Measurements from ENCODE around the gene NLN.
"Not testable (repeated sequence)": the region's sequence is repeated elsewhere in the genome, so short reads cannot be mapped to it uniquely, and the experiment has no call there.

NLN gene

DNA sequence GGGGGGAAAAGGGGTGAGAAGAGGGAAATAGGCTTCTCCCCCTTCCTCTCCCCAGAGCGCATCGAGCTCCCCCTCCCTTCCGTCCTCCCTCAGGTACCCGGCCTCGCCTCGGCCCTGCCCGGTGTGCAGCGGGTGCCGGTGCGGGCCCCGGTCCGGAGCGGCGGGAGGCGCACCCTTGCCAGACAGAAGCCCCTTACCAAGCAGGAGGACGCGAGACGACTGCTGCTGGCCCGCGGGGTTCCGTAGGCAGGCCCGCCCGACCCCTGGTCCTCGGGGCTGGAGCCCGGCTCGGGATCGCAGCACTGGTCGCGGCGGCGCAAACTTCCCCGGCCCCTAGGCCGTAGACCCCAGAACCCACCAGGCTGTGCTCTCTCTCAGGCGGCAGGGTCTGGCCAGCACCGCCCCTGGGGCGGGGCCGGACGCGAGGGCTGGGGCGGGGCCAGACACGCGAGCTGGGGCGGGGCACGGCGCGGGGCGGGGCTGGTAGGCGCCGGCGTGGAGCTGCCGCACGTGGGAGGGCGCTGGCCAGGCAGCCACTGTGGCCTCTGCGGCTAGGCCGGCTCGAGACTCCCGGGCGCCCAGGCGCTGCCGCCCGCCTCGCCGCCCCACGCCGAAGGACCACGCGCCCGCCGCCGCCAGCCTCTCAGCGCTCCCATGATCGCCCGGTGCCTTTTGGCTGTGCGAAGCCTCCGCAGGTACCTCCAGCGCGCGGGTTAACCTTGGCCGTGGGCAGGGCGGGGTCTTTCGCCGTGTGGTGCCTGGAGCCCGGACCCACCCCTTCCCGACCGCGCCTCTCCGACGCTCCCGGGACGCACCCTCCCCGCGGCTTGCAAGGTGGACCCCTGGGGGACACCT is at the start of gene NLN, which contains the start of gene SGTB:
TSS of gene NLN (plus strand) at position 486 of the 855 bp plus-strand sequence. CDS start at position 655, 169 bp downstream.
TSS of gene SGTB (minus strand) at position 390 of the 855 bp plus-strand sequence. CDS start 1,302 bp downstream, outside the sequence.
- Histone ChIP-seq H2AFZ (ENCODE audit: low read depth, low read length) (peak within 1 kb of the TSS; percentile 89), H3K4me1 (ENCODE audit: insufficient read depth, low read length) (peaks cover 15% of the 10 kb centered on the region), H3K27me3 (ENCODE audit: insufficient read depth, low read length) (no peaks in the 10 kb centered on the region), H3K4me3 (ENCODE audit: low read length) (peak within 1 kb of the TSS; percentile 89), H3K9me3 (ENCODE audit: low read length) (no peaks in the 10 kb centered on the region), H3K36me3 (ENCODE audit: insufficient read depth, low read length) (peaks cover 15% of the 10 kb centered on the region)

DNA sequence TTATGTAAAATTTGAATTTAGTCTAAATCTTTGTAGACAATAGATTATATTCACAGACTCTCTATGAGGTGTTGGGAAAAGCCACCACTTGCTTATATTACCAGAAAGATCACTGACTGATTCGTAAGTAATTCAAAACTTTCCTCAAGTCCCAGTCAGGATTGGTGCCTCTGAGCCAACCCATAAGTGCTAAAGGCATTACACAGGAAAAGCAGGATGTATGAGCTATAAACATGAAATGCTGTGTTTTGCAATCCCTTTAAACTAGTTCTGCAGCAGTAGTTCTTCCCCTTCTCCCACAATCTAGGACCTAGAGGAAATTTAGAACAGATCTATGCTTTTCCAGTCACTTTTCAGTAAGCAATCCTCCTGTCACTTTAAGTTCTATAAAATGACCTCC is 49.2 kb upstream of the NLN start:
- Histone ChIP-seq H3K36me3 (ENCODE audit: insufficient read depth, low read length) (peaks cover 30% of the 10 kb centered on the region), H2AFZ (ENCODE audit: low read depth, low read length) (no peak overlapping the region), H3K4me3 (ENCODE audit: low read length) (no peak overlapping the region), H3K9me3 (ENCODE audit: low read length) (no peaks in the 10 kb centered on the region), H3K4me1 (ENCODE audit: insufficient read depth, low read length) (no peaks in the 10 kb centered on the region), H3K27me3 (ENCODE audit: insufficient read depth, low read length) (no peaks in the 10 kb centered on the region)

DNA sequence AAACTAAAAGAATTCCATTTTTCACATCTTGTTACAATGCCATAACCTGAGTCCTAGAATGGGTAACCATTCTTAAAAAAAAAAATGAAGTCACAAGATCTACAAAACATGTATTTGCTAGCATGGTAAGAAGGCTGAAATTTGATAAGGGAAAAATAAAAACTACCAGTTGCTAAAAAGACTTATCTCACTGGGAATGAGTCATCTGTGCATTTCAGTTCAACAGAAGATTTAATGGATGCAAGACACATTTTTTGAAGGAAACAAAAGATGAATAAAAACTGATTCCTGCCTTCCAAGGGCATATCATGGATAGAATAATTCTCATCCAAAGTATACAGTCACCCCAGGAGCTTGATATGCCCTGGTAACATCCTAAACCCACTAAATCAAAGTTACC is 47.3 kb upstream of the NLN start:
- H3K36me3 ChIP-seq (ENCODE audit: insufficient read depth, low read length), result peaks cover 25% of the 10 kb centered on the region
- no peak overlapping the region for H3K4me3 ChIP-seq (ENCODE audit: low read length)
- no peaks in the 10 kb centered on the region for H3K4me1 ChIP-seq (ENCODE audit: insufficient read depth, low read length)
- H3K27me3 ChIP-seq (ENCODE audit: insufficient read depth, low read length), result no peaks in the 10 kb centered on the region
- H3K9me3 ChIP-seq (ENCODE audit: low read length), result no peaks in the 10 kb centered on the region
- no peak overlapping the region for H2AFZ ChIP-seq (ENCODE audit: low read depth, low read length)

DNA sequence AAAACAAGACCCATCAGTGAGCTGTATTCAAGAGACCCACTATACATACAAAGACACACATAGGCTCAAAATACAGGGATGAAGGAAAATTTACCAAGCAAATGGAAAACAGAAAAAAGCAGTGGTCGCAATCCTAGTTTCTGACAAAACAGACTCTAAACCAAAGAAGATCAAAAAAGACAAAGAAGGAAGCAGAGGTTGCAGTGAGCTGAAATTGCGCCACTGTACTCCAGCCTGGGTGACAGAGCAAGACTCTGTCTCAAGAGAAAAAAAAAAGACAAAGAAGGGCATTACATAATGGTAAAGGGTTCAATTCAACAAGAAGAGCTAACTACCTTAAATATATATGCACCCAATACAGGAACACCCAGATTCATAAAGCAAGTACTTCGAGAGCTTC is 45.9 kb upstream of the NLN start:
- not testable (repeated sequence) for H3K27me3 ChIP-seq (ENCODE audit: insufficient read depth, low read length); H2AFZ ChIP-seq (ENCODE audit: low read depth, low read length); H3K9me3 ChIP-seq (ENCODE audit: low read length); H3K4me3 ChIP-seq (ENCODE audit: low read length); H3K4me1 ChIP-seq (ENCODE audit: insufficient read depth, low read length)
- peaks cover 24% of the 10 kb centered on the region for H3K36me3 ChIP-seq (ENCODE audit: insufficient read depth, low read length)

DNA sequence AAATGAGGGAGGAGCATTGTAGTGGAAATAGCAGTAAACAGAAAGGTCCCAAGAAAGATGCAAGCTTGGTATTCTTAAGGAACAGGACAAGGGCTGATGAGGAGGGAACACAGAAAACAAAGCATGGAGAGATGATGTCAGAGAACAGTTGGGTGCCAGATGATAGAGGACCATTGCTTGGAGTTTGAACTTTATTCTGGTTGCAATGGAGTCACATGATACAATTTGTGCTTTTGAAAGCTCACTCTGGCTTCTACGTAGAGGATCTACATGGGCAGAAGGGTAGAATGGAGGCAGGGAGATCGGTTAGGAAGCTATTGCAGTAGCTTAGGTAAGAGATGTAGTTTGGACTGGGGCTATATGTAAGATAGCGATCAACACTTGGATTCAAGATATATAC is 39.9 kb upstream of the NLN start:
- Histone ChIP-seq H3K9me3 (ENCODE audit: low read length) (no peaks in the 10 kb centered on the region), H3K4me1 (ENCODE audit: insufficient read depth, low read length) (no peaks in the 10 kb centered on the region), H3K27me3 (ENCODE audit: insufficient read depth, low read length) (no peaks in the 10 kb centered on the region), H3K4me3 (ENCODE audit: low read length) (no peak overlapping the region), H3K36me3 (ENCODE audit: insufficient read depth, low read length) (peaks cover 34% of the 10 kb centered on the region), H2AFZ (ENCODE audit: low read depth, low read length) (no peak overlapping the region)

DNA sequence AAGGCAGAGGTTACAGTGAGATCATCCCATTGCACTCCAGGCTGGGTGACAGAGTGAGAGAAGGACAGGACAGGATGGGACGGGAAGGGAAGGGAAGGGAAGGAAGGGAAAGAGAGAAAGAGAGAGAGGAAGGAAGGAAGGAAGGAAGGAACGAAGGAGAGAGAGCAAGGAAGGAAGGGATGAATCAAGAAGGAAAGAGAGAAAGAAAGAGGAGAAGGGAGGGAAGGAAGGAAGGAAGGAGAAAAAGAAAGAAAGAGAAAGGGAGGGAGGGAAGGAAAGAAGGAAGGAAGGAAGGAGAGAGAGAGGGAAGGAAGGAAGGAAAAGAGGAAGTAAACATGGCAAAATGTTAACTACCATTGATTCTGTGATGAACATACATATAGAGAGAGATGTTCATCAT is 28.9 kb upstream of the NLN start:
- H3K9me3 ChIP-seq (ENCODE audit: low read length), result no peaks in the 10 kb centered on the region
- peaks cover 8% of the 10 kb centered on the region for H3K36me3 ChIP-seq (ENCODE audit: insufficient read depth, low read length)
- no peaks in the 10 kb centered on the region for H3K27me3 ChIP-seq (ENCODE audit: insufficient read depth, low read length)
- H3K4me1 ChIP-seq (ENCODE audit: insufficient read depth, low read length), result peaks cover 4% of the 10 kb centered on the region
- no peak overlapping the region for H3K4me3 ChIP-seq (ENCODE audit: low read length)
- no peak overlapping the region for H2AFZ ChIP-seq (ENCODE audit: low read depth, low read length)

DNA sequence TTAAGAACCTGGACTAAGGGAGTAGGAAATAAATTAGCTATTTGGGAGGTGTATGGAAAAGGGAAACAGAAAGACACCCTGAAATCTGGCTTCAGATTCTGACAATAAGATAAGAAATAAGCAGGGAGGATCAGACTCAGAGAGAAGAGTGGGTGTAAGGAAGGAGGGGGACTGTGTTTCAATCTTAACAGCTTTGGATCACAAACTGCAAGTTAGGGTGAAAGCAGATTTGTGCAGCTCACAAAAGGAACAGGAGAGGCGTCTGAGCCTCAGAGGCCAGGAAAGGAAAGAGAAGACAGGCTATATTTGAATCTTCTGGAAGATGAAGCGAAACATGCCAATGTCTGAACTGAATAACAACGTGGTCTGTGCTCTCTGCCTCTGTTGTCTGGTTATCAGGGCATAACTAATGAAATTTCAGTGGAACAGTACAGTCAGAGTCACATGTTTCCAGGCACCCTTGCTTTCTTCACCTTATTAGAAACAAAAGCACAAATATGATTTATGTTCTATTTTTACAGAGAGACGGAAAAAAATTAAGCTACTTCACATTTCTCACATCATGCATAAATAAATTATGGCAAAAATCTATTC is 26.7 kb upstream of the NLN start:
- Histone ChIP-seq H3K36me3 (ENCODE audit: insufficient read depth, low read length) (peaks cover 3% of the 10 kb centered on the region), H2AFZ (ENCODE audit: low read depth, low read length) (no peak overlapping the region), H3K4me3 (ENCODE audit: low read length) (no peak overlapping the region), H3K9me3 (ENCODE audit: low read length) (no peaks in the 10 kb centered on the region), H3K4me1 (ENCODE audit: insufficient read depth, low read length) (peaks cover 4% of the 10 kb centered on the region), H3K27me3 (ENCODE audit: insufficient read depth, low read length) (no peaks in the 10 kb centered on the region)

DNA sequence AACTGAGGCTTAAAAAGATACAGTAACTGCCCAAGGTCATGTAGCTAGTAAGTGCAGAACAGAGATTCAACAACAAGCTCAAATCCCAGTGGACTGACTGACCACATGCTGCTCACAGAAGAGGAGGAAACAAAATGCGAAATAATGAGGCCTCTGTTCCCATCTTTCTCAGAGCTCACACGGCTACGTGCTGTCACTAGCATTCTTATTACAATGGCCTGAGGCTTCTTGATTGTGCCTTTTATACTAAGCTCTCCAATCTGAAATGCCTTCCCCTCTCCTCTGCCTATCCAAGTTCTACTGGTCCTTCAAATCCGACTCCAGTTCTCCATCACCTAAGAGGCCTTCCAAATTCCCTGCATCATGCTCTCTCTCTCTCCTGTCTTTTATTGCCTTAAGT is 26.1 kb upstream of the NLN start:
- H3K27me3 ChIP-seq (ENCODE audit: insufficient read depth, low read length), result no peaks in the 10 kb centered on the region
- no peaks in the 10 kb centered on the region for H3K9me3 ChIP-seq (ENCODE audit: low read length)
- peaks cover 4% of the 10 kb centered on the region for H3K4me1 ChIP-seq (ENCODE audit: insufficient read depth, low read length)
- no peak overlapping the region for H3K4me3 ChIP-seq (ENCODE audit: low read length)
- peaks cover 3% of the 10 kb centered on the region for H3K36me3 ChIP-seq (ENCODE audit: insufficient read depth, low read length)
- H2AFZ ChIP-seq (ENCODE audit: low read depth, low read length), result no peak overlapping the region

DNA sequence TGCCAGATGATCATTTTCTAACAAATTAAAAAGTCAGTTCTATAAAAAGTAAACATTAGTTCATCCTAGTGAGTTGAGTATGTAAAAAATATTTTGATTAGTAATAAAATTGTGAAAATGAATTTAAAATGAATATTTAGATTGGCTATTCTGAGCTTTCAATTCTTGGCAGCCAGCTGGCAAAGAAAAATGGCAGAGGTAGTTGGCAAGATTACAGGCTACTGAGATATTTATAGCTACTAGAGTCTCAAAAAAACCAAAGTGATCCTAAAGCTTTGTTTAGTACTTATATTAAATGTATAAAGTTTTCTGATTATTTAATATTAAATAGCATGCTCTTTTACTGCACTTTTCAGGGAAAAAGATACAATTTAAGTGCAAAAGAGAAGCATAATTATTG is 25.1 kb upstream of the NLN start:
- Histone ChIP-seq H3K4me1 (ENCODE audit: insufficient read depth, low read length) (peaks cover 4% of the 10 kb centered on the region), H3K9me3 (ENCODE audit: low read length) (no peaks in the 10 kb centered on the region), H3K27me3 (ENCODE audit: insufficient read depth, low read length) (no peaks in the 10 kb centered on the region), H3K36me3 (ENCODE audit: insufficient read depth, low read length) (peaks cover 7% of the 10 kb centered on the region), H3K4me3 (ENCODE audit: low read length) (no peak overlapping the region), H2AFZ (ENCODE audit: low read depth, low read length) (no peak overlapping the region)

DNA sequence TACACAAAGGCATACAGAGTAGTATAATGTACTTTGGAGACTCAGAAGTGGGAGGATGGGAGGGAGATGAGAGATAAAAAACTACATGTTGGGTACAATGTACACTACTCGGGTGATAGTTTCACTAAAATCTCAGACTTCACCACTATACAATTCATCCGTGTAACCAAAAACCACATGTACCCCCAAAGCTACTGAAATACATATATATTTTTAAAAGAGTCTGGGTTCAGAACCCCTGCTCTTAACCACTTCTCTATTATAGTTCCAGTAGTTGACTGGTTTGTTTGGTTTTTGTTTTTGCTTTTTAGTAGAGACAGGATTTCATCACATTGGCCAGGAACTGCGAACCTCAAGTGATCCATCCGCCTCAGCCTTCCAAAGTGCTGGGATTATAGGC is 22.7 kb upstream of the NLN start:
- peaks cover 4% of the 10 kb centered on the region for H3K4me1 ChIP-seq (ENCODE audit: insufficient read depth, low read length)
- no peak overlapping the region for H3K4me3 ChIP-seq (ENCODE audit: low read length)
- no peaks in the 10 kb centered on the region for H3K27me3 ChIP-seq (ENCODE audit: insufficient read depth, low read length)
- H3K9me3 ChIP-seq (ENCODE audit: low read length), result no peaks in the 10 kb centered on the region
- H3K36me3 ChIP-seq (ENCODE audit: insufficient read depth, low read length), result peaks cover 17% of the 10 kb centered on the region
- no peak overlapping the region for H2AFZ ChIP-seq (ENCODE audit: low read depth, low read length)

DNA sequence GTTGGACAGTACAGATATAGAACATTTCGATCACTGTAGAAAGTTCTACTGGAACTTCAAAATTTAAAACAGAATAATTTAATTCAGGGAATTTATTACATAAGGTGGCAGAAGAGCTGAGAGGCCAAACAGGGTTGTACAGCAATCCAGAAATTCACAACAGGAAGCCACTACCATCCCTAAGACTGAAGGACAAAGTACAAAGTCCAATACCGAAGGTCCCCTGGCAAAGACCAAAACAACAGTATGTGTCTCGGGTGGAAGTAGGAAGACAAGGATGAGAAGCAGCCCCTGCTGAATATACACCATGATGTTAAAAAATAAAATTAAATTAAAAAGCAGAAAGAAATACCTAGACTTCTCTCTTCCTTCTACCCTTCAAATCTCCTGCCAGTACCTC is 20.0 kb upstream of the NLN start:
- Histone ChIP-seq H3K9me3 (ENCODE audit: low read length) (no peaks in the 10 kb centered on the region), H3K27me3 (ENCODE audit: insufficient read depth, low read length) (no peaks in the 10 kb centered on the region), H3K36me3 (ENCODE audit: insufficient read depth, low read length) (peaks cover 20% of the 10 kb centered on the region), H2AFZ (ENCODE audit: low read depth, low read length) (no peak overlapping the region), H3K4me3 (ENCODE audit: low read length) (no peak overlapping the region), H3K4me1 (ENCODE audit: insufficient read depth, low read length) (no peaks in the 10 kb centered on the region)

DNA sequence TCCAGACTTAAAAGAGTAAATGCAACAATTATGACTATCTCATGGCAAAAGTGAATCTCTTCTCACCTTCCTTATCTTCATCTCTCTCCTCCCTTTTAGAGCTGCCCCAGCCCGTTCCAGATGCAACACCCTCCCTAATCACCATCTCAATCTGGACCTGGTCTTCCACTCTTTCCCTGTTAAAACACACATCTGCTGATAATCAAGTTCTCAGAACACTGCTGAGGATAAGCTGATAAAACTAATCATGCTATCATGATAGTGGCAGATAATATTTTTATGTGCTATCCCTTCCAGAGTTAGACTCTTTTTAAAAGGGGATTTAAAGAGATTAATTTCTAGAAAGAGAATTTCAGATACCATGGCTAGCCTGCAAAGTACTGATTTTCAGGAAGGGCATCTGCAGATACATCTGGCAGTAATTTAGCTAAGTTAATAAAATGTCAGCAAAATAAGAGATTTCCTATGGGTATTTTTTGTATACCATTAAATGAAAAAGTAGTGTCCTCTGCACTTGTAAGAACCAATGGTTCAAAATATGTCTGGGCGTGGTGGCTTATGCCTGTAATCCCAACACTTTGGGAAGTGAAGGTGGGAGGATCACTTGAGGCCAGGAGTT is 17.3 kb upstream of the NLN start:
- Histone ChIP-seq H3K4me3 (ENCODE audit: low read length) (no peak overlapping the region), H3K36me3 (ENCODE audit: insufficient read depth, low read length) (peaks cover 23% of the 10 kb centered on the region), H2AFZ (ENCODE audit: low read depth, low read length) (no peak overlapping the region), H3K4me1 (ENCODE audit: insufficient read depth, low read length) (no peaks in the 10 kb centered on the region), H3K27me3 (ENCODE audit: insufficient read depth, low read length) (no peaks in the 10 kb centered on the region), H3K9me3 (ENCODE audit: low read length) (no peaks in the 10 kb centered on the region)

DNA sequence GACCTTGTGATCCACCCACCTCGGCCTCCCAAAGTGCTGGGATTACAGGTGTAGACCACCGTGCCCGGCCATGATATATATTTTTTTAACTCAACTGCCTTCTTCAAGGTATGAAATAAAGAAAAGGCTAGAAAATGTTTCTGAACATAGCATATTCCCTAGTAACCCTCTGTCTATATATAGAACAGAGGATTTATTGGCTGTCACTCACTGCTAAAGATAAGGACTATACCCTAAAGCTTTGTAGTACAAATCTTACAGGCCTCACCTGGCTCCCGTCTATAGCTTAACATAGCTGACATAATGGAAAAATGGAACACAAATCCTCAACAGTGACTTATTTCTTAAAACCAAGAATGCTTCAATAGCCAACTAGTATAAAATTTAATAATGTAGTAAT is 14.3 kb upstream of the NLN start:
- H3K36me3 ChIP-seq (ENCODE audit: insufficient read depth, low read length), result peaks cover 31% of the 10 kb centered on the region
- H3K9me3 ChIP-seq (ENCODE audit: low read length), result no peaks in the 10 kb centered on the region
- H3K27me3 ChIP-seq (ENCODE audit: insufficient read depth, low read length), result no peaks in the 10 kb centered on the region
- no peak overlapping the region for H2AFZ ChIP-seq (ENCODE audit: low read depth, low read length)
- H3K4me3 ChIP-seq (ENCODE audit: low read length), result no peak overlapping the region
- H3K4me1 ChIP-seq (ENCODE audit: insufficient read depth, low read length), result no peaks in the 10 kb centered on the region
